K562 (cell line): ENCODE measurements around the gene MTSS2. TPM values are rescaled to one million over a fixed set of nuclear protein-coding genes. Genes with fewer than 3 reads are reported as not detected.

Experiments used
- ARID2 ChIP-seq: fragments of 450-650 bp; IDR thresholded peaks from 2 replicates; pipeline ENCODE4 v1.6.1; 2017; ENCODE audit warnings: antibody characterized with exemption, mild to moderate bottlenecking
- CBX5 ChIP-seq: IDR thresholded peaks from 2 replicates; pipeline ENCODE4 v1.6.1; 2014; ENCODE audit warnings: low read depth, borderline replicate concordance
- CHD1 ChIP-seq: fragments of 200-600 bp; sonication (generic); IDR thresholded peaks from one replicate; pipeline ENCODE4 v1.6.1; 2012; ENCODE audit warnings: mild to moderate bottlenecking, moderate library complexity, low read length, inconsistent platforms
- CTBP1 ChIP-seq: fragments of 450-650 bp; IDR thresholded peaks from 2 replicates; pipeline ENCODE4 v1.6.1; 2016; ENCODE audit warnings: borderline replicate concordance
- EGR1 ChIP-seq: fragments of 450-650 bp; conservative IDR thresholded peaks from 2 replicates; pipeline ENCODE4 v1.6.1; 2017; ENCODE audit warnings: mild to moderate bottlenecking
- JUND ChIP-seq, 2 experiments: IDR thresholded peaks; 2 replicates in 1 of 2; 3 replicates in 1 of 2; pipeline ENCODE4 v1.6.1; 2011; ENCODE audit warnings: borderline replicate concordance in 2 of 2, low read depth in 2 of 2, low read length in 2 of 2, improper control_type of control experiment in 1 of 2, missing biosample characterization in 1 of 2, missing genetic modification characterization in 1 of 2, missing genetic modification reagents in 1 of 2
- KHSRP ChIP-seq: fragments of 450-650 bp; IDR thresholded peaks from 2 replicates; pipeline ENCODE4 v1.6.1; 2017
- MAZ ChIP-seq, 2 experiments: fragments of 450-650 bp in 1 of 2; sonication (generic) in 1 of 2; formaldehyde crosslinking; IDR thresholded peaks in 1 of 2; conservative IDR thresholded peaks in 1 of 2; 2 replicates each; pipeline versions ENCODE4 v1.4.0 to v1.5.0; 2020; ENCODE audit warnings: mild to moderate bottlenecking in 1 of 2, missing genetic modification reagents in 1 of 2
- MYNN ChIP-seq, 2 experiments: sonication (generic); formaldehyde crosslinking in 1 of 2; IDR thresholded peaks; 2 replicates each; pipeline versions ENCODE4 v1.5.0 to v1.6.1; 2016 to 2020; ENCODE audit warnings: antibody characterized with exemption in 1 of 2, missing genetic modification reagents in 1 of 2
- POLR2AphosphoS5 ChIP-seq: IDR thresholded peaks from 2 replicates; pipeline ENCODE4 v1.6.1; 2011; ENCODE audit warnings: mild to moderate bottlenecking, low read depth, low read length, moderate library complexity; ENCODE audit not compliant: control insufficient read depth, insufficient read depth
- SAP30 ChIP-seq: fragments of 200-600 bp; sonication (generic); IDR thresholded peaks from 2 replicates; pipeline ENCODE4 v1.6.1; 2012; ENCODE audit warnings: borderline replicate concordance, low read depth, mild to moderate bottlenecking, moderate library complexity, low read length, control low read depth, inconsistent platforms; ENCODE audit not compliant: insufficient read depth, poor library complexity, severe bottlenecking
- SMARCA4 ChIP-seq: fragments of 450-650 bp; IDR thresholded peaks from 2 replicates; pipeline ENCODE4 v1.6.1; 2016
- SUPT5H ChIP-seq: fragments of 450-650 bp; IDR thresholded peaks from 2 replicates; pipeline ENCODE4 v1.6.1; 2016
- TBL1XR1 ChIP-seq, 2 experiments: IDR thresholded peaks; 2 replicates each; pipeline ENCODE4 v1.6.1; 2012; ENCODE audit warnings: improper control_type of control experiment in 2 of 2, low read length in 2 of 2, mild to moderate bottlenecking in 1 of 2
- TCF3 ChIP-seq: sonication (generic); formaldehyde crosslinking; IDR thresholded peaks from 2 replicates; pipeline ENCODE4 v1.4.0; 2020; ENCODE audit warnings: mild to moderate bottlenecking, missing genetic modification reagents
- ZNF175 ChIP-seq: fragments of 200-800 bp; sonication (Bioruptor generic); IDR thresholded peaks from 2 replicates; pipeline ENCODE4 v1.6.1; 2016; ENCODE audit warnings: low read depth, mild to moderate bottlenecking, missing genetic modification characterization, missing compliant biosample characterization
- ZNF41 ChIP-seq: fragments of 250-450 bp; sonication (Bioruptor Pico); conservative IDR thresholded peaks from 2 replicates; pipeline ENCODE4 v1.4.0; 2020; ENCODE audit warnings: mild to moderate bottlenecking
- ZNF551 ChIP-seq: fragments of 250-450 bp; sonication (Bioruptor Pico); IDR thresholded peaks from 2 replicates; pipeline ENCODE4 v1.5.0; 2021; ENCODE audit warnings: mild to moderate bottlenecking, moderate library complexity
- ZNF644 ChIP-seq: fragments of 200-800 bp; sonication (Bioruptor generic); IDR thresholded peaks from 2 replicates; pipeline ENCODE4 v1.6.1; 2016; ENCODE audit warnings: low read depth, missing genetic modification characterization, missing compliant biosample characterization
- polyA plus RNA-seq, 8 experiments: library from polyadenylated mRNA; depleted of rRNA in 4 of 8; stranded (reverse) in 5 of 8; unstranded in 3 of 8; fragments of >200 nt; fragmentation: Nextera tagmentation in 2 of 8; fragmentation: Illumina TruSeq in 1 of 8; extraction: Ambion mirVana in 2 of 8; extraction: Trizol in 1 of 8; gene quantifications; 2 replicates each; pipeline versions ENCODE4 v1.2.1 to v1.2.3, GENCODE V29; 2011 to 2014; ENCODE audit warnings: inconsistent platforms in 1 of 8, missing spikeins in 1 of 8
- total RNA-seq, 7 experiments: library from RNA; depleted of rRNA in 6 of 7; stranded (reverse); fragments of >200 nt in 6 of 7; fragmentation: Illumina TruSeq in 2 of 7; extraction: Trizol in 2 of 7; gene quantifications; 2 replicates each; pipeline versions ENCODE4 v1.2.1 to v1.2.3, GENCODE V29; 2011 to 2021; ENCODE audit warnings: low replicate concordance in 1 of 7
- TF ChIP-seq, protein P1 (sequence below): fragments of 450-650 bp; formaldehyde crosslinking; IDR thresholded peaks from 2 replicates; pipeline ENCODE4 v1.4.0; 2020; ENCODE audit warnings: mild to moderate bottlenecking, moderate library complexity
- TF ChIP-seq, protein P2 (sequence below): fragments of 450-650 bp; IDR thresholded peaks from 2 replicates; pipeline ENCODE4 v1.6.1; 2017; ENCODE audit warnings: antibody characterized with exemption
- TF ChIP-seq, protein P3 (sequence below), 2 experiments: IDR thresholded peaks; 2 replicates each; pipeline ENCODE4 v1.6.1; 2011; ENCODE audit warnings: borderline replicate concordance in 1 of 2, control low read depth in 1 of 2, low read depth in 1 of 2, low read length in 1 of 2, mild to moderate bottlenecking in 1 of 2, mixed read lengths in 1 of 2, moderate library complexity in 1 of 2; ENCODE audit not compliant: insufficient read depth in 1 of 2, insufficient read length in 1 of 2, poor library complexity in 1 of 2, severe bottlenecking in 1 of 2; ENCODE audit errors: extremely low read depth in 1 of 2

Gene MTSS2
- total and polyA plus RNA-seq, 9 of the 15 experiments (the other 6 are each of a cell fraction or from before 2014, with no cell fraction given), result 0.11 to 60.3 (median 16.9) TPM

DNA sequence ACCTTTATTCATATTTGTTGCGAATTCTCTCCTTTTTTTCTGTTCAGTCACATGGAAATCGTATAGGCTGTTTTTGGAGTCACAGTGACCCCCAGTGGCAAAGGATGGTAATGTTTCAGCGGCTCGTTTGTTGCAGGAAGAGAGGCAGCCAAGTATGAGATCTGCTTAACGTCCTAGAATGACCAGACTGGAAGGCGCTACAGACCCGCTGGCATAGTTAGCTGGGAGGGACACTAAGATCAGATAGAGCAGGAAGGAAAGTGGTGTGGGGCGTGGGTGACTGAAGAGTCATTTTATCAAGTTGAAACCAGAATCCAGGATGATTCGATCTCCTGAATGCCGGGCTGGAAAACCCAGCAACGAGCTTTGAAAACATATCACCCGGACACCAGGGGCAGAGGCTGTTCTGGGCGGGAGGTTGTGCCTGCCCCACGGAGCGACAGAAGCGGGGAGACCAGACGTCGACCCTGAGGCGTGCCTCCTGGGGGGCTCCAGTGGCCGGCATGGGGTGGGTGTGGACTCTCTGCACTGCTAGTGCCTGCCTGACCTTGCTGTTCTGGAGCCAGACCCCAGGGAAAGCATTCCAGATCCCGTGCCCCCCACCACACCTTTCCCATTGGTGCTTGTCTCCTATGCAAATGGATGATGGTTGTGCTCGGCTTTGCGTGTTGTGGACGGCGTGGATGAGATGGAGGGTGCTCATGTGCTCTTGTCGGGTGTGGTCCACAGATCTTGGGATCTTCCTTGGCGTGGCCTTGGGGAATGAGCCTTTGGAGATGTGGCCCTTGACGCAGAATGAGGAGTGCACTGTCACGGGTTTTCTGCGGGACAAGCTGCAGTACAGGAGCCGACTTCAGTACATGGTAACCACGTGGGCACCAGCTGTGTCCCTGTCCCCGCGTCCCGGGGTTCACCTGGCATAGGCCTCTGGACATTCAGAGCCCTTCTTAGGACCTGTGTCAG lies 31.8 kb downstream of the MTSS2 start (continued):
- TF ChIP-seq, protein P1, sequence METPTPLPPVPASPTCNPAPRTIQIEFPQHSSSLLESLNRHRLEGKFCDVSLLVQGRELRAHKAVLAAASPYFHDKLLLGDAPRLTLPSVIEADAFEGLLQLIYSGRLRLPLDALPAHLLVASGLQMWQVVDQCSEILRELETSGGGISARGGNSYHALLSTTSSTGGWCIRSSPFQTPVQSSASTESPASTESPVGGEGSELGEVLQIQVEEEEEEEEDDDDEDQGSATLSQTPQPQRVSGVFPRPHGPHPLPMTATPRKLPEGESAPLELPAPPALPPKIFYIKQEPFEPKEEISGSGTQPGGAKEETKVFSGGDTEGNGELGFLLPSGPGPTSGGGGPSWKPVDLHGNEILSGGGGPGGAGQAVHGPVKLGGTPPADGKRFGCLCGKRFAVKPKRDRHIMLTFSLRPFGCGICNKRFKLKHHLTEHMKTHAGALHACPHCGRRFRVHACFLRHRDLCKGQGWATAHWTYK (CRISPR knock-in tag), result no peak
- TF ChIP-seq SAP30, result no peak
- TF ChIP-seq, protein P2, sequence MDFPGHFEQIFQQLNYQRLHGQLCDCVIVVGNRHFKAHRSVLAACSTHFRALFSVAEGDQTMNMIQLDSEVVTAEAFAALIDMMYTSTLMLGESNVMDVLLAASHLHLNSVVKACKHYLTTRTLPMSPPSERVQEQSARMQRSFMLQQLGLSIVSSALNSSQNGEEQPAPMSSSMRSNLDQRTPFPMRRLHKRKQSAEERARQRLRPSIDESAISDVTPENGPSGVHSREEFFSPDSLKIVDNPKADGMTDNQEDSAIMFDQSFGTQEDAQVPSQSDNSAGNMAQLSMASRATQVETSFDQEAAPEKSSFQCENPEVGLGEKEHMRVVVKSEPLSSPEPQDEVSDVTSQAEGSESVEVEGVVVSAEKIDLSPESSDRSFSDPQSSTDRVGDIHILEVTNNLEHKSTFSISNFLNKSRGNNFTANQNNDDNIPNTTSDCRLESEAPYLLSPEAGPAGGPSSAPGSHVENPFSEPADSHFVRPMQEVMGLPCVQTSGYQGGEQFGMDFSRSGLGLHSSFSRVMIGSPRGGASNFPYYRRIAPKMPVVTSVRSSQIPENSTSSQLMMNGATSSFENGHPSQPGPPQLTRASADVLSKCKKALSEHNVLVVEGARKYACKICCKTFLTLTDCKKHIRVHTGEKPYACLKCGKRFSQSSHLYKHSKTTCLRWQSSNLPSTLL, result no peak
- no peak for TF ChIP-seq CBX5
- TF ChIP-seq SUPT5H, result no peak
- peak in 1 of 2 experiments; percentile 45; a peak in 1 of 4 replicates for TF ChIP-seq TBL1XR1 (IDR thresholded peaks at IDR 0.05; ENCODE audit: low read length in 2 of 2)
- TF ChIP-seq JUND (IDR thresholded peaks at IDR 0.05; ENCODE audit: borderline replicate concordance, low read depth, low read length), result peak; percentile 55
- TF ChIP-seq JUND (tag; IDR thresholded peaks at IDR 0.05; ENCODE audit: borderline replicate concordance, low read depth, low read length), result peak; percentile 43; the same call in 1 of the 3 replicates
- TF ChIP-seq ZNF644 (tag), result no peak
- TF ChIP-seq CTBP1, result peak; percentile 42; the same call in 1 of the 2 replicates
- TF ChIP-seq CHD1, result no peak
- peak; percentile 63; the same call in 1 of the 2 replicates for TF ChIP-seq EGR1
- 0 out of 2 replicates have a peak, but pooled peaks have one; percentile 16 for TF ChIP-seq POLR2AphosphoS5
- peak in 1 of 2 experiments; percentile 65; a peak in 2 of 4 replicates for TF ChIP-seq MAZ (CRISPR knock-in tag; conservative IDR thresholded peaks at IDR 0.05 in 1 of 2, IDR thresholded peaks at IDR 0.05 in 1 of 2)
- TF ChIP-seq, protein P3, sequence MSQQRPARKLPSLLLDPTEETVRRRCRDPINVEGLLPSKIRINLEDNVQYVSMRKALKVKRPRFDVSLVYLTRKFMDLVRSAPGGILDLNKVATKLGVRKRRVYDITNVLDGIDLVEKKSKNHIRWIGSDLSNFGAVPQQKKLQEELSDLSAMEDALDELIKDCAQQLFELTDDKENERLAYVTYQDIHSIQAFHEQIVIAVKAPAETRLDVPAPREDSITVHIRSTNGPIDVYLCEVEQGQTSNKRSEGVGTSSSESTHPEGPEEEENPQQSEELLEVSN (IDR thresholded peaks at IDR 0.05; ENCODE audit: borderline replicate concordance in 1 of 2, extremely low read depth in 1 of 2, insufficient read depth in 1 of 2, insufficient read length in 1 of 2, low read depth in 1 of 2, low read length in 1 of 2, poor library complexity in 1 of 2, severe bottlenecking in 1 of 2), result peak in 1 of 2 experiments; percentile 24
- no peak for TF ChIP-seq ZNF551 (CRISPR knock-in tag)
- peak; percentile 30; the same call in 1 of the 2 replicates for TF ChIP-seq TCF3 (CRISPR knock-in tag)
- no peak for TF ChIP-seq ZNF41 (CRISPR knock-in tag)
- TF ChIP-seq ARID2, result peak; percentile 54; the same call in 1 of the 2 replicates
- TF ChIP-seq MYNN (IDR thresholded peaks at IDR 0.05), result no peak
- TF ChIP-seq MYNN (CRISPR knock-in tag; IDR thresholded peaks at IDR 0.05), result no peak
- no peak for TF ChIP-seq ZNF175 (CRISPR knock-in tag)
- no peak for TF ChIP-seq KHSRP
- peak; percentile 72; the same call in 1 of the 2 replicates for TF ChIP-seq SMARCA4
